C4-2B (cell line): ENCODE results near the gene IFNA13.
A peak's percentile ranks its signal among the peaks of the same experiment; 100 is the strongest.

ENCODE experiments used
- ZFX ChIP-seq: fragments of 450-650 bp; IDR thresholded peaks from 2 replicates; pipeline ENCODE4 v1.6.1; 2017
- TF ChIP-seq, protein P1 (sequence below): fragments of 450-650 bp; conservative IDR thresholded peaks from 2 replicates; pipeline ENCODE4 v1.5.1; 2017; ENCODE audit warnings: mild to moderate bottlenecking

- TF ChIP-seq, protein P1, sequence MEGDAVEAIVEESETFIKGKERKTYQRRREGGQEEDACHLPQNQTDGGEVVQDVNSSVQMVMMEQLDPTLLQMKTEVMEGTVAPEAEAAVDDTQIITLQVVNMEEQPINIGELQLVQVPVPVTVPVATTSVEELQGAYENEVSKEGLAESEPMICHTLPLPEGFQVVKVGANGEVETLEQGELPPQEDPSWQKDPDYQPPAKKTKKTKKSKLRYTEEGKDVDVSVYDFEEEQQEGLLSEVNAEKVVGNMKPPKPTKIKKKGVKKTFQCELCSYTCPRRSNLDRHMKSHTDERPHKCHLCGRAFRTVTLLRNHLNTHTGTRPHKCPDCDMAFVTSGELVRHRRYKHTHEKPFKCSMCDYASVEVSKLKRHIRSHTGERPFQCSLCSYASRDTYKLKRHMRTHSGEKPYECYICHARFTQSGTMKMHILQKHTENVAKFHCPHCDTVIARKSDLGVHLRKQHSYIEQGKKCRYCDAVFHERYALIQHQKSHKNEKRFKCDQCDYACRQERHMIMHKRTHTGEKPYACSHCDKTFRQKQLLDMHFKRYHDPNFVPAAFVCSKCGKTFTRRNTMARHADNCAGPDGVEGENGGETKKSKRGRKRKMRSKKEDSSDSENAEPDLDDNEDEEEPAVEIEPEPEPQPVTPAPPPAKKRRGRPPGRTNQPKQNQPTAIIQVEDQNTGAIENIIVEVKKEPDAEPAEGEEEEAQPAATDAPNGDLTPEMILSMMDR: peak; percentile 91
- TF ChIP-seq ZFX: no peak
Observed at GRCh38 chr9:21395778-21396717, 28.2 kb upstream of the IFNA13 start.
